ENCODE measurements around the gene CSMD2.

The CSMD2 gene

DNA sequence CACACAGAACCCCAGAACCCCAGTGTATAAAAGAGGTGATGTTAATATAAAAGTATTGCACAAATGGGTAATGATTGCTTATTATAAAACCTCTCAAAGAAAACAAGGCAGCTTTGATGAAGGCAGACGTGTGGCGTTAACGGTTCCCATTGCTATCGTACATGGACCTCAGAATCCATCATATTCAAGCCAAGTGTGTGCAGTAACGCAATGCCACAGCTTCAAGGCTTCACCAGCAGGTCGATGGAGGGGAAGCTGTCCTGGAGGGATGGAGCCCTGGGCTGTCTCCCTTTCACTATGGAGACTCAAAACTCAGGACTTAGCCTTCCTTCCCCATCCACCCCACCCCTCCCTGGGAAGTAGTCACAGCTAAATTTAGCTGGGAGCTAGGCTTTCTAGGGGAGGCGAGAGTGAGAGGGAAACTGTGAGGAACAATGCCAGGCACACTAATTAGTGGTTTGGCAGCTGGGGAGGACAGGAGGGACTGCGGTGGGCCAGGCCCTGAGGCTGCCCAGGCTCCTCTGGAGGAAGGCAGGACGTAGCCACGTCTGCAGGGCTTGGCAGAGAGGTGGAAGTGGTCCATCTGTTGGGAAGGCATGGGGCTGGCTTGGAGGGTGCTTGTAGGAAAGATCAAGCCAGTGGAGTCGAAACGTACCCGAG is 180.0 kb downstream of the CSMD2 start:
- Histone ChIP-seq H3K79me2 (ENCODE audit: low read length) (no peaks in the 10 kb centered on the region), H3F3A (ENCODE audit: insufficient read depth, low read length) (no peaks in the 10 kb centered on the region), H3K27ac (ENCODE audit: low read length) (no peak overlapping the region), H3K4me3 (ENCODE audit: low read length) (no peak overlapping the region), H4K20me1 (ENCODE audit: insufficient read depth, low read length) (no peaks in the 10 kb centered on the region), H3K4me2 (ENCODE audit: low read depth, low read length) (no peak overlapping the region), H3K9me3 (replicated peaks; ENCODE audit: insufficient read depth, low read length) (no peaks in the 10 kb centered on the region), H2AFZ (ENCODE audit: low read length) (no peak overlapping the region), H3K4me1 (ENCODE audit: low read length) (no peaks in the 10 kb centered on the region), H3K9ac (ENCODE audit: low read length) (no peak overlapping the region), H3K9me2 (replicated peaks; ENCODE audit: insufficient read depth, low read length) (no peaks in the 10 kb centered on the region), H3K27me3 (replicated peaks; ENCODE audit: insufficient read depth, low read length) (peaks cover 3% of the 10 kb centered on the region; the same call in 1 of the 2 replicates), H3K36me3 (replicated peaks; ENCODE audit: insufficient read depth, low read length) (no peaks in the 10 kb centered on the region)
- no peak for DNase-seq
- TF ChIP-seq EZH2phosphoT487 (IDR thresholded peaks at IDR 0.05; ENCODE audit: low read length) (no peak), EZH2 (optimal IDR thresholded peaks at IDR 0.05; ENCODE audit: low read depth, low read length) (no peak)
- TF ChIP-seq, protein P1, sequence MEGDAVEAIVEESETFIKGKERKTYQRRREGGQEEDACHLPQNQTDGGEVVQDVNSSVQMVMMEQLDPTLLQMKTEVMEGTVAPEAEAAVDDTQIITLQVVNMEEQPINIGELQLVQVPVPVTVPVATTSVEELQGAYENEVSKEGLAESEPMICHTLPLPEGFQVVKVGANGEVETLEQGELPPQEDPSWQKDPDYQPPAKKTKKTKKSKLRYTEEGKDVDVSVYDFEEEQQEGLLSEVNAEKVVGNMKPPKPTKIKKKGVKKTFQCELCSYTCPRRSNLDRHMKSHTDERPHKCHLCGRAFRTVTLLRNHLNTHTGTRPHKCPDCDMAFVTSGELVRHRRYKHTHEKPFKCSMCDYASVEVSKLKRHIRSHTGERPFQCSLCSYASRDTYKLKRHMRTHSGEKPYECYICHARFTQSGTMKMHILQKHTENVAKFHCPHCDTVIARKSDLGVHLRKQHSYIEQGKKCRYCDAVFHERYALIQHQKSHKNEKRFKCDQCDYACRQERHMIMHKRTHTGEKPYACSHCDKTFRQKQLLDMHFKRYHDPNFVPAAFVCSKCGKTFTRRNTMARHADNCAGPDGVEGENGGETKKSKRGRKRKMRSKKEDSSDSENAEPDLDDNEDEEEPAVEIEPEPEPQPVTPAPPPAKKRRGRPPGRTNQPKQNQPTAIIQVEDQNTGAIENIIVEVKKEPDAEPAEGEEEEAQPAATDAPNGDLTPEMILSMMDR (IDR thresholded peaks at IDR 0.05; ENCODE audit: low read length) = no peak

DNA sequence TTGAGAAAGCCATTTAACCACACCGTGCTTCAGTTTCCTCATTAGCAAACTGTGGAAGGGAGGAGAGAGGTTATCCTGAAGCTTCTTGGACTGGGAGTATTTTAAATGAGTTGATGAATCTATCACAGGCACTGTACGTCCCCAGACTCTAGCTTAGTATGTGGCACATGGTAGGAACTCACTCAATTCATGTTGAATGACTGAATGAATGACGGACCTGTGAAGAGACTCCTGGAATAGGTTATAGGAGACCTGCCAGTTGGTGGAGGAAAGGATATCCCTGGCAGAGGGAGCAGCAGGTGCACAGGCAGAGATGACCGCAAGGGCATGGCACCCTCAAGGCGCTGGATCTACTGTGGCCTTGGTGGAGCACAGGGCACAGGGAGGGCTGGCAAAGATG is 182.6 kb downstream of the CSMD2 start:
- no peak overlapping the region for H2AFZ ChIP-seq (ENCODE audit: low read length)
- H3K36me3 ChIP-seq (replicated peaks; ENCODE audit: insufficient read depth, low read length) = no peaks in the 10 kb centered on the region
- no peak overlapping the region for H3K27ac ChIP-seq (ENCODE audit: low read length)
- DNase-seq = no peak
- H3K9ac ChIP-seq (ENCODE audit: low read length) = no peak overlapping the region
- H3K4me2 ChIP-seq (ENCODE audit: low read depth, low read length) = no peak overlapping the region
- peaks cover 7% of the 10 kb centered on the region for H3K27me3 ChIP-seq (replicated peaks; ENCODE audit: insufficient read depth, low read length)
- H3K9me3 ChIP-seq (replicated peaks; ENCODE audit: insufficient read depth, low read length) = no peaks in the 10 kb centered on the region
- no peaks in the 10 kb centered on the region for H3K9me2 ChIP-seq (replicated peaks; ENCODE audit: insufficient read depth, low read length)
- no peaks in the 10 kb centered on the region for H3K4me1 ChIP-seq (ENCODE audit: low read length)
- H3K4me3 ChIP-seq (ENCODE audit: low read length) = no peak overlapping the region
- no peaks in the 10 kb centered on the region for H3K79me2 ChIP-seq (ENCODE audit: low read length)
- no peaks in the 10 kb centered on the region for H4K20me1 ChIP-seq (ENCODE audit: insufficient read depth, low read length)
- TF ChIP-seq EZH2 (optimal IDR thresholded peaks at IDR 0.05; ENCODE audit: low read depth, low read length) (no peak), EZH2phosphoT487 (IDR thresholded peaks at IDR 0.05; ENCODE audit: low read length) (no peak)
- TF ChIP-seq, protein P1 (IDR thresholded peaks at IDR 0.05; ENCODE audit: low read length) = no peak
- H3F3A ChIP-seq (ENCODE audit: insufficient read depth, low read length) = no peaks in the 10 kb centered on the region

DNA sequence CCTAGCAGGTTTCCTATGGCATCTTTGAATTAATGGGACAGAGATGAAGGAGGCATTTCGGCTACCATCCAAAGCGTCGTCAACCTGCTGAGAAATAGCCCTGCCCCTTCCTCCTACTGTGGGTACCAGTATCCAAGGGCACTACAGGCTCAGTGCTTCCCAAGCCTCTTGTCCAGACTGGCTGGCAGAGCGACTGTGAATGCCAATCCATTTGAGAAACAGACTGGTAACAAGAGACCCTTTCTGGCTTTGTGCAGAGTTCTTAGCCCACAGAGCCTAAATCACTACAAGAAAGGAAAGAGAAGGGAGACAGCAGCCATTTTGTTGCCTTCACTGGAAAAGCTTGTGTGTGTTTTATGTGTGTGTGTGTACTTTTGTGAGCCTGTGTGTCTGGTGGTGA is 185.7 kb downstream of the CSMD2 start:
- no peak for TF ChIP-seq EZH2phosphoT487 (IDR thresholded peaks at IDR 0.05; ENCODE audit: low read length)
- no peak for TF ChIP-seq EZH2 (optimal IDR thresholded peaks at IDR 0.05; ENCODE audit: low read depth, low read length)
- Histone ChIP-seq H4K20me1 (ENCODE audit: insufficient read depth, low read length) (no peaks in the 10 kb centered on the region), H3K4me3 (ENCODE audit: low read length) (no peak overlapping the region)

DNA sequence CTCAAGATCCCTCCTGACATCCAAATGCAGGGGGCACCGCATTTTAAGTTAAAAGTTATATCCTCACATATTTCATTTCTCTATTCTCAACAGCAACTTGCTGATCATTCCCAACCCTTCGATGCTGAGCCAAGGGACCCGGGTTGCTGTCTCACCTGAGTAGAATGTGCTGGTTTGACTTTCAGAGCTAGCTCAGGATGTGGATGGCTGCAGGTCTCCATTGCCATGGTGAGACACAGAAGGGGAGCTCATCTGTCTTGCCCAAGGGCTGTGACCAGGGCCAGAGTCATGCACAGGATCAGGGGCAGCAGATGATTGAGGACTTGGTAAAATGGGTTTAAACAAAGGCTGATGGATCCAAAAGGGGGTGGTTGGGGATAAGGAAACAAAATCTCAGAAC is 189.1 kb downstream of the CSMD2 start:
- Histone ChIP-seq H3K9me3 (replicated peaks; ENCODE audit: insufficient read depth, low read length) (no peaks in the 10 kb centered on the region), H3K27ac (ENCODE audit: low read length) (no peak overlapping the region), H3K4me1 (ENCODE audit: low read length) (no peaks in the 10 kb centered on the region), H3K36me3 (replicated peaks; ENCODE audit: insufficient read depth, low read length) (no peaks in the 10 kb centered on the region), H3K4me2 (ENCODE audit: low read depth, low read length) (no peak overlapping the region), H3K27me3 (replicated peaks; ENCODE audit: insufficient read depth, low read length) (peaks cover 8% of the 10 kb centered on the region), H3K4me3 (ENCODE audit: low read length) (no peak overlapping the region), H3K9ac (ENCODE audit: low read length) (no peak overlapping the region), H3K9me2 (replicated peaks; ENCODE audit: insufficient read depth, low read length) (no peaks in the 10 kb centered on the region), H3F3A (ENCODE audit: insufficient read depth, low read length) (no peaks in the 10 kb centered on the region), H2AFZ (ENCODE audit: low read length) (no peak overlapping the region), H4K20me1 (ENCODE audit: insufficient read depth, low read length) (no peaks in the 10 kb centered on the region), H3K79me2 (ENCODE audit: low read length) (no peaks in the 10 kb centered on the region)
- TF ChIP-seq, protein P1 (IDR thresholded peaks at IDR 0.05; ENCODE audit: low read length) = no peak
- no peak for TF ChIP-seq EZH2phosphoT487 (IDR thresholded peaks at IDR 0.05; ENCODE audit: low read length)
- TF ChIP-seq EZH2 (optimal IDR thresholded peaks at IDR 0.05; ENCODE audit: low read depth, low read length) = no peak
- DNase-seq = no peak

More for the DNA sequence above, 185.7 kb downstream of the CSMD2 start:
- Histone ChIP-seq H3K79me2 (ENCODE audit: low read length) (no peaks in the 10 kb centered on the region), H3K9ac (ENCODE audit: low read length) (no peak overlapping the region), H3K9me3 (replicated peaks; ENCODE audit: insufficient read depth, low read length) (no peaks in the 10 kb centered on the region), H3K4me1 (ENCODE audit: low read length) (no peaks in the 10 kb centered on the region), H3K4me2 (ENCODE audit: low read depth, low read length) (no peak overlapping the region), H3K27ac (ENCODE audit: low read length) (no peak overlapping the region), H3F3A (ENCODE audit: insufficient read depth, low read length) (no peaks in the 10 kb centered on the region), H3K9me2 (replicated peaks; ENCODE audit: insufficient read depth, low read length) (no peaks in the 10 kb centered on the region), H2AFZ (ENCODE audit: low read length) (no peak overlapping the region), H3K27me3 (replicated peaks; ENCODE audit: insufficient read depth, low read length) (peaks cover 7% of the 10 kb centered on the region), H3K36me3 (replicated peaks; ENCODE audit: insufficient read depth, low read length) (no peaks in the 10 kb centered on the region)
- no peak for DNase-seq

Data from MM.1S (cell line).